GM19463 (cell line): ENCODE results near the gene ARHGAP15.
A peak's percentile ranks its signal among the peaks of the same experiment; 100 is the strongest.

Source experiments
- ATAC-seq: cut with Tn5 transposase; IDR thresholded peaks from one replicate; pipeline ENCODE4 v1.9.1; 2021; ENCODE audit warnings: mild to moderate bottlenecking, moderate library complexity; ENCODE audit not compliant: unreplicated experiment

ARHGAP15 gene

GRCh38 chr2:143163499-143163898 is 34.3 kb downstream of the ARHGAP15 start:
- ATAC-seq: no peak

GRCh38 chr2:143165291-143165690 is 36.1 kb downstream of the ARHGAP15 start:
- ATAC-seq: no peak

- no peak for ATAC-seq
Observed at GRCh38 chr2:143169105-143169504, 39.9 kb downstream of the ARHGAP15 start.

GRCh38 chr2:143171817-143172216 is 42.6 kb downstream of the ARHGAP15 start:
- ATAC-seq: no peak

- ATAC-seq: no peak
Observed at GRCh38 chr2:143175438-143175837, 46.2 kb downstream of the ARHGAP15 start.

GRCh38 chr2:143176606-143177005 is 47.4 kb downstream of the ARHGAP15 start:
- no peak for ATAC-seq

- ATAC-seq: peak; percentile 97
Observed at GRCh38 chr2:143177096-143177786, 48.0 kb downstream of the ARHGAP15 start.

GRCh38 chr2:143181494-143181893 is 52.3 kb downstream of the ARHGAP15 start:
- ATAC-seq: no peak

GRCh38 chr2:143182649-143183048 is 53.4 kb downstream of the ARHGAP15 start:
- ATAC-seq: no peak

- peak; percentile 92 for ATAC-seq
Observed at GRCh38 chr2:143183804-143184463, 54.7 kb downstream of the ARHGAP15 start.

- no peak for ATAC-seq
Observed at GRCh38 chr2:143186876-143187275, 57.7 kb downstream of the ARHGAP15 start.

- no peak for ATAC-seq
Observed at GRCh38 chr2:143190431-143190830, 61.2 kb downstream of the ARHGAP15 start.

- no peak for ATAC-seq
Observed at GRCh38 chr2:143192106-143192505, 62.9 kb downstream of the ARHGAP15 start.

GRCh38 chr2:143192716-143193115 is 63.5 kb downstream of the ARHGAP15 start:
- ATAC-seq: no peak

- no peak for ATAC-seq
Observed at GRCh38 chr2:143193121-143193520, 63.9 kb downstream of the ARHGAP15 start.

GRCh38 chr2:143195511-143195910 is 66.3 kb downstream of the ARHGAP15 start:
- no peak for ATAC-seq

GRCh38 chr2:143204062-143204461 is 74.8 kb downstream of the ARHGAP15 start:
- ATAC-seq: no peak

- no peak for ATAC-seq
Observed at GRCh38 chr2:143205106-143205764, 76.0 kb downstream of the ARHGAP15 start.

GRCh38 chr2:143209570-143210445 is 80.6 kb downstream of the ARHGAP15 start:
- ATAC-seq: no peak

- ATAC-seq: no peak
Observed at GRCh38 chr2:143210446-143210819, 81.2 kb downstream of the ARHGAP15 start.

- no peak for ATAC-seq
Observed at GRCh38 chr2:143217512-143218115, 88.4 kb downstream of the ARHGAP15 start.
